Measurements from ENCODE around the gene CREG1. TPM values are rescaled to one million over a fixed set of nuclear protein-coding genes. Genes with fewer than 3 reads are reported as not detected.

Gene CREG1
- total and polyA plus RNA-seq, 2 of the 8 experiments (the other 6 are each of a cell fraction or from before 2014, with no cell fraction given) = 29.8 to 30.1 TPM

DNA sequence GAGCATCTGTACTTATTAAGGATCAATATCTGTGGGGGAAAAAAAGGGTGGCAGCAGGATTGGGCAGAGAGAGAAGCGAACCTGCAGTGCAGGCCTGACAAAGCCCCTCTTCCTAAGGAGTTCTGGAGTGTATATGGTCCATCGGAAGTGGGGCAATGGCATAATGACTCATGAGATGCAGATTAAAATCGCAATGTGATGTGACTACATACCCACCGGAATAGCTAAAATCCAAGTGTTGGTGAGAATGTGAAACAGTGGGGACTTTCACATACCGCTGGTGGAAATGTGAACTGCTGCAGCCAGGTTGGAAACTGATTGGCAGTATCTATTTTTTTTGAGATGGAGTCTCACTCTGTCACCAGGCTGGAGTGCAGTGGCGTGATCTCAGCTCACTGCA lies 8.2 kb upstream of the CREG1 start (continued):
- TF ChIP-seq, protein P1, sequence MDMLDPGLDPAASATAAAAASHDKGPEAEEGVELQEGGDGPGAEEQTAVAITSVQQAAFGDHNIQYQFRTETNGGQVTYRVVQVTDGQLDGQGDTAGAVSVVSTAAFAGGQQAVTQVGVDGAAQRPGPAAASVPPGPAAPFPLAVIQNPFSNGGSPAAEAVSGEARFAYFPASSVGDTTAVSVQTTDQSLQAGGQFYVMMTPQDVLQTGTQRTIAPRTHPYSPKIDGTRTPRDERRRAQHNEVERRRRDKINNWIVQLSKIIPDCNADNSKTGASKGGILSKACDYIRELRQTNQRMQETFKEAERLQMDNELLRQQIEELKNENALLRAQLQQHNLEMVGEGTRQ (IDR thresholded peaks at IDR 0.05; ENCODE audit: low read length) = no peak
- no peak for TF ChIP-seq POLR2A (IDR thresholded peaks at IDR 0.05; ENCODE audit: control extremely low read depth in 1 of 2, low read depth in 2 of 2, low read length in 2 of 2)
- TF ChIP-seq SIN3A (conservative IDR thresholded peaks at IDR 0.05 in 1 of 2, IDR thresholded peaks at IDR 0.05 in 1 of 2; ENCODE audit: low read depth in 1 of 2, low read length in 2 of 2) = no peak
- TF ChIP-seq EGR1 (IDR thresholded peaks at IDR 0.05; ENCODE audit: borderline replicate concordance, low read depth, low read length) = no peak
- TF ChIP-seq SP4 (IDR thresholded peaks at IDR 0.05; ENCODE audit: low read length) = no peak
- TF ChIP-seq KDM4A (IDR thresholded peaks at IDR 0.05; ENCODE audit: low read depth, low read length, severe bottlenecking) = no peak
- TF ChIP-seq TBP (IDR thresholded peaks at IDR 0.05; ENCODE audit: low read depth, low read length) = no peak

Data from H1 (cell line).